ENCODE data around the gene UCHL5. TPM values are rescaled to one million over a fixed set of nuclear protein-coding genes. Genes with fewer than 3 reads are reported as not detected.

The UCHL5 gene
- total and polyA plus RNA-seq, 3 experiments from 2014 or later: 54.4 to 110 (median 106) TPM

DNA sequence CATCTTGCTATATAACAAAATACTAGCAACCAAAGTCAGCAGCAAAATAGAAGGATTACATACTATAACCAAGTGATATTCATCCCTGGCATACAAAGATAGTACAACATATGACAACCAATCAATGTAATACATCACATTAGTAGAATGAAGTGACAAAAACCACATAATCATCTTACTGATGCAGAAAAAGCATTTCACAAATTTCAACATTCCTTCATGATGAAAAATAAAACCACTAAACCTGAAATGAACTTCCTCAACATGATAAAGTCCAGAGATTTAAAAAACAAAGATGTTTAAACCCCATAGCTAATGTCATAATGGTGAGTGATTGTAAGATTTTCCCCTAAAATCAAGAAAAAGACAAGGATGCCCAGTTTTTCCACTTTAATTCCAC lies 18.8 kb upstream of the UCHL5 start:
- no peaks in the 10 kb centered on the region for H3K9me3 Mint-ChIP-seq
- peaks cover 22 to 64% (median 28%) of the 10 kb centered on the region in 3 donors for H3K36me3 Mint-ChIP-seq
- Histone ChIP-seq H3K27ac (ENCODE audit: low read depth, low read length) (no peak overlapping the region), H3K9me3 (ENCODE audit: low read length) (no peaks in the 10 kb centered on the region), H3K4me1 (ENCODE audit: insufficient read depth, low read length) (no peaks in the 10 kb centered on the region), H3K4me3 (ENCODE audit: low read length) (no peak overlapping the region), H3K27me3 (ENCODE audit: insufficient read depth, low read length, poor library complexity, severe bottlenecking) (no peaks in the 10 kb centered on the region), H3K36me3 (ENCODE audit: insufficient read depth, low read length) (peaks cover 22% of the 10 kb centered on the region)
- no peak overlapping the region for H3K4me3 Mint-ChIP-seq
- peaks cover 3 to 20% (median 15%) of the 10 kb centered on the region in 3 donors for H3K4me1 Mint-ChIP-seq
- DNase-seq: no peak
- CTCF ChIA-PET: no interaction called here
- H3K27me3 Mint-ChIP-seq: no peaks in the 10 kb centered on the region
- POLR2A ChIA-PET: no interaction called here
- no peak overlapping the region for H3K27ac Mint-ChIP-seq

GRCh38 chr1:193070942-193071341 lies 11.8 kb upstream of the UCHL5 start:
- H3K27me3 Mint-ChIP-seq: no peaks in the 10 kb centered on the region
- H3K36me3 Mint-ChIP-seq: peaks cover 2 to 32% (median 6%) of the 10 kb centered on the region in 3 donors
- DNase-seq: no peak
- Histone ChIP-seq H3K36me3 (ENCODE audit: insufficient read depth, low read length) (no peaks in the 10 kb centered on the region), H3K27ac (ENCODE audit: low read depth, low read length) (peak overlapping the region; percentile 35), H3K4me1 (ENCODE audit: insufficient read depth, low read length) (peaks cover 25% of the 10 kb centered on the region), H3K27me3 (ENCODE audit: insufficient read depth, low read length, poor library complexity, severe bottlenecking) (no peaks in the 10 kb centered on the region), H3K9me3 (ENCODE audit: low read length) (no peaks in the 10 kb centered on the region), H3K4me3 (ENCODE audit: low read length) (no peak overlapping the region)
- H3K27ac Mint-ChIP-seq: peak overlapping the region; percentile 66 to 89 (median 81)
- ChIA-PET POLR2A (interaction anchor here (1.2 kb wide), 1 partner anchor 12 kb away, joined by 4 read pairs; the partner anchor contains the start of genes RO60 and UCHL5), CTCF (interaction anchor here (1.4 kb wide), 1 partner anchor 265 kb away, joined by 3 read pairs; no protein-coding TSS in a partner anchor)
- H3K4me1 Mint-ChIP-seq: peaks cover 48 to 80% (median 73%) of the 10 kb centered on the region in 3 donors
- peak overlapping the region in 5 of 7 donors; percentile 24 to 65 (median 58) for H3K4me3 Mint-ChIP-seq
- no peaks in the 10 kb centered on the region for H3K9me3 Mint-ChIP-seq

DNA sequence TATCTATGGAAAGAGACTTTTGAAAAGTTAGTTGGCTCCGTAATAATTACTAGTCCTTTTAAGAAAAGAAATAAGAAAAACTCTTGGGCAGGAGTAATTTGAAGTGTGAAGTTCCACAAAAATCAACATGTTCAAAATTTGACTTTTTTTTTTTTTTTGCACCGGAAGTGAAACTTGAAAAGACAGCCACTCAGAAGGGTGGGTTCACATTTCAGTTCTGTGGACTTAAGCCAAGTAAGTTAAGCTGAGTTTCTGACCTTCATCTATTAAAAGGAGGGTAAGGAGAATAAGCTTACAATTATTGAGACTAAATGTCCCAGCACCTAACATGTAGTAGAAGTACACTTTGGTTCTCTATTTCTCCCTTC lies 11.2 kb upstream of the UCHL5 start:
- CTCF ChIA-PET: interaction anchor here (1.4 kb wide), 1 partner anchor 264 kb away, joined by 3 read pairs; no protein-coding TSS in a partner anchor
- no peaks in the 10 kb centered on the region for H3K36me3 ChIP-seq (ENCODE audit: insufficient read depth, low read length)
- H3K4me1 Mint-ChIP-seq: peaks cover 53 to 80% (median 73%) of the 10 kb centered on the region in 3 donors
- no peak for DNase-seq
- no peaks in the 10 kb centered on the region for H3K27me3 ChIP-seq (ENCODE audit: insufficient read depth, low read length, poor library complexity, severe bottlenecking)
- H3K36me3 Mint-ChIP-seq: peaks cover 2 to 28% (median 6%) of the 10 kb centered on the region in 3 donors
- no peaks in the 10 kb centered on the region for H3K27me3 Mint-ChIP-seq
- no peak overlapping the region for H3K4me3 ChIP-seq (ENCODE audit: low read length)
- POLR2A ChIA-PET: interaction anchor here (1.2 kb wide), 1 partner anchor 12 kb away, joined by 4 read pairs; the partner anchor contains the start of genes RO60 and UCHL5
- H3K9me3 ChIP-seq (ENCODE audit: low read length): no peaks in the 10 kb centered on the region
- peak overlapping the region in 6 of 7 donors; percentile 3 to 65 (median 48) for H3K4me3 Mint-ChIP-seq
- H3K9me3 Mint-ChIP-seq: no peaks in the 10 kb centered on the region
- peaks cover 28% of the 10 kb centered on the region for H3K4me1 ChIP-seq (ENCODE audit: insufficient read depth, low read length)
- H3K27ac ChIP-seq (ENCODE audit: low read depth, low read length): no peak overlapping the region
- H3K27ac Mint-ChIP-seq: peak overlapping the region; percentile 61 to 92 (median 81)

DNA sequence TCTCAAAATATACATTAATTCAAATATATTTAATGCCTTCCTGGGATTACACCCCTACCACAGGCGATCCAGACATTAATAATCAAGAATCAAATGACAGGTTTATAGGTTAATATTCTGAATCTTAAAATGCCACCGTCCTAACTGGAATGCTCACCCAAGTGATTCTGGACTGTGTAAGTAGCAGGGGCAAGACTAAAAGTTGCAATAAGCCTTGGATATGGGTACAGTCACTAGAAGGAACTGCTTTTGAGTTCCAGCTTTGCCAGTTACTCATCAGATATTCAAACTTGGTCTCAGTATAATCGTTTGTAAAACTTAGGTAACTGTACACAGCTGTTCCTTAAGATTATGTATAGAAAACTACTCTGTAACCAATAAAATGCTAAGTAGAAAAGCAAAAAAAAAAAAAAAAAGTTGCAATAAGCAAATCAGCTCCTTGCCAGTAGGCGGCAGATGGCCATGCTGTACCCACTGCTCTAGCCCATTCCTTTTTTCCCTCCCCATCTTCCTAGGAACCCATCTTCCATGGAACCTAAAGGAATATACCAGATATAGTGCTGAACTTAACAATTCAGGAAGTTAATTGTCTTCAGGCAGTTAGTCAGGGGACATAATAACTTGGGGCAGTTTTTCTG lies 10.7 kb upstream of the UCHL5 start:
- peak overlapping the region in 6 of 7 donors; percentile 3 to 65 (median 48) for H3K4me3 Mint-ChIP-seq
- Histone ChIP-seq H3K27me3 (ENCODE audit: insufficient read depth, low read length, poor library complexity, severe bottlenecking) (no peaks in the 10 kb centered on the region), H3K4me3 (ENCODE audit: low read length) (no peak overlapping the region), H3K36me3 (ENCODE audit: insufficient read depth, low read length) (no peaks in the 10 kb centered on the region), H3K4me1 (ENCODE audit: insufficient read depth, low read length) (peaks cover 28% of the 10 kb centered on the region), H3K27ac (ENCODE audit: low read depth, low read length) (no peak overlapping the region), H3K9me3 (ENCODE audit: low read length) (no peaks in the 10 kb centered on the region)
- ChIA-PET CTCF (interaction anchor here (0.6 kb wide), 1 partner anchor 19 kb away, joined by 3 read pairs; no protein-coding TSS in a partner anchor), POLR2A (interaction anchor here (0.9 kb wide), 1 partner anchor 11 kb away, joined by 3 read pairs; the partner anchor contains the start of genes RO60 and UCHL5)
- peaks cover 58 to 84% (median 76%) of the 10 kb centered on the region in 3 donors for H3K4me1 Mint-ChIP-seq
- peaks cover 2 to 26% (median 5%) of the 10 kb centered on the region in 3 donors for H3K36me3 Mint-ChIP-seq
- no peaks in the 10 kb centered on the region for H3K27me3 Mint-ChIP-seq
- H3K9me3 Mint-ChIP-seq: no peaks in the 10 kb centered on the region
- peak overlapping the region; percentile 61 to 92 (median 84) for H3K27ac Mint-ChIP-seq
- no peak for DNase-seq

- DNase-seq: no peak
- Histone ChIP-seq H3K27me3 (ENCODE audit: insufficient read depth, low read length, poor library complexity, severe bottlenecking) (no peaks in the 10 kb centered on the region), H3K4me1 (ENCODE audit: insufficient read depth, low read length) (peaks cover 40% of the 10 kb centered on the region), H3K9me3 (ENCODE audit: low read length) (no peaks in the 10 kb centered on the region), H3K36me3 (ENCODE audit: insufficient read depth, low read length) (no peaks in the 10 kb centered on the region), H3K4me3 (ENCODE audit: low read length) (no peak overlapping the region), H3K27ac (ENCODE audit: low read depth, low read length) (no peak overlapping the region)
- Mint-ChIP-seq H3K27me3 (no peaks in the 10 kb centered on the region), H3K4me3 (no peak overlapping the region), H3K36me3 (peaks cover 5 to 20% (median 6%) of the 10 kb centered on the region in 3 donors), H3K27ac (peak overlapping the region; percentile 3 to 96 (median 56)), H3K4me1 (peaks cover 70 to 91% (median 86%) of the 10 kb centered on the region in 3 donors), H3K9me3 (no peaks in the 10 kb centered on the region)
- ChIA-PET POLR2A (no interaction called here), CTCF (no interaction called here)
Measured at GRCh38 chr1:193068013-193068412, 8.9 kb upstream of the UCHL5 start.

DNA sequence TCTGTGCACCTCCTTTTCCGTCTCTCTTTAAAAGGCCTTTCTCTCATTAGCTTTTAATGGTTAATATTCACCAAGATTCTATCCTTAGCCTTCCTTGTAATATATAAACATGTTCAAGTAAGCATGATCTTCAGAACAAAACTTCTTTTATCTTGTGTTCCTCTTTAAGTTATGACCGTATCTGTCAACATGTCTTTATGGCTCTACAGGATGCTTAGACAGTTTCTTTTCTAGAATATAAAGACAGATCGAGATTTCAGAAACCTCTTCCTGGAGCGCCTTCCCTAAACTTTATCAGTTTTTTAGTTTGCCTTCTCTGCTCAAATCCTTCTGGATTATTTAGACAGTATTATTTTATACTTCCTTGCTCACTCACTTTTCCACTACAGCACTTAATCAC lies 7.4 kb upstream of the UCHL5 start:
- H3K27me3 Mint-ChIP-seq: no peaks in the 10 kb centered on the region
- CTCF ChIA-PET: no interaction called here
- Histone ChIP-seq H3K4me1 (ENCODE audit: insufficient read depth, low read length) (peaks cover 44% of the 10 kb centered on the region), H3K36me3 (ENCODE audit: insufficient read depth, low read length) (no peaks in the 10 kb centered on the region), H3K4me3 (ENCODE audit: low read length) (no peak overlapping the region), H3K9me3 (ENCODE audit: low read length) (no peaks in the 10 kb centered on the region), H3K27me3 (ENCODE audit: insufficient read depth, low read length, poor library complexity, severe bottlenecking) (no peaks in the 10 kb centered on the region), H3K27ac (ENCODE audit: low read depth, low read length) (no peak overlapping the region)
- H3K4me3 Mint-ChIP-seq: peak overlapping the region in 2 of 7 donors; percentile 4 to 15
- H3K9me3 Mint-ChIP-seq: peaks cover 0 to 1% (median 0%) of the 10 kb centered on the region in 5 donors
- POLR2A ChIA-PET: no interaction called here
- H3K36me3 Mint-ChIP-seq: peaks cover 6 to 16% (median 9%) of the 10 kb centered on the region in 3 donors
- peaks cover 71 to 90% (median 86%) of the 10 kb centered on the region in 3 donors for H3K4me1 Mint-ChIP-seq
- no peak for DNase-seq
- peak overlapping the region; percentile 9 to 72 (median 54) for H3K27ac Mint-ChIP-seq

DNA sequence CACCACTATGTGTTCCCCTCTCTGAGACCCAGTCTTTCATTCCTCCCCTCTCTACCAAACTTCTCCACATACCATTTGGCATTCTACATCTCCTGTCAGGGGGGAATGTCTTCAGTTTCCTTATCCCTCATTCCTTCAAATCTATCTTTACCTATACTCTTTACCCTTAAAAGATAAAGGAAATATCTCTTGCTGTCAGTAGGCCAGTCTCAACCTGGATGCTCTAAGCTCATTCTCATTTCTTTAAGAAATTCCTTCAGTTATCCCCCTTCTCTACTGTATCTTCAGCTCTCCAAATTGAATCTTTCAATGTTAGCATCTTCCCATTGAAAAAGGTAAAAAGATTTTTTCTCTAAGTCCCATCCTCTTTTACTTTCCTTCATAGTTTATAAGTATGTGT lies 6.8 kb upstream of the UCHL5 start:
- no peak for DNase-seq
- Mint-ChIP-seq H3K36me3 (peaks cover 6 to 16% (median 9%) of the 10 kb centered on the region in 3 donors), H3K4me1 (peaks cover 71 to 90% (median 85%) of the 10 kb centered on the region in 3 donors), H3K27ac (peak overlapping the region; percentile 1 to 69 (median 30)), H3K9me3 (peaks cover 0 to 1% (median 0%) of the 10 kb centered on the region in 5 donors), H3K27me3 (no peaks in the 10 kb centered on the region), H3K4me3 (peak overlapping the region in 1 of 7 donors; percentile 4)
- Histone ChIP-seq H3K27ac (ENCODE audit: low read depth, low read length) (no peak overlapping the region), H3K9me3 (ENCODE audit: low read length) (no peaks in the 10 kb centered on the region), H3K36me3 (ENCODE audit: insufficient read depth, low read length) (no peaks in the 10 kb centered on the region), H3K27me3 (ENCODE audit: insufficient read depth, low read length, poor library complexity, severe bottlenecking) (no peaks in the 10 kb centered on the region), H3K4me1 (ENCODE audit: insufficient read depth, low read length) (peaks cover 44% of the 10 kb centered on the region), H3K4me3 (ENCODE audit: low read length) (no peak overlapping the region)
- CTCF ChIA-PET: interaction anchor here (1.0 kb wide), 1 partner anchor 15 kb away, joined by 3 read pairs; no protein-coding TSS in a partner anchor
- POLR2A ChIA-PET: no interaction called here

All from CD8-positive, alpha-beta memory T cell (primary cell).